ENCODE data around the gene GXYLT2.

GRCh38 chr3:72964633-72965032, 76.8 kb downstream of the GXYLT2 start:
- TF ChIP-seq CTCF (IDR thresholded peaks at IDR 0.05): no peak
- no peak for TF ChIP-seq POLR2A (IDR thresholded peaks at IDR 0.05)
- no peak for TF ChIP-seq POLR2AphosphoS5 (IDR thresholded peaks at IDR 0.05)
- no peak for TF ChIP-seq EP300 (IDR thresholded peaks at IDR 0.05)

Data from stomach (tissue), 4 donors.